ENCODE results near the gene NEUROG1. TPM values are rescaled to one million over a fixed set of nuclear protein-coding genes. Genes with fewer than 3 reads are reported as not detected.

Gene NEUROG1
- polyA plus RNA-seq, 4 donors, result not detected

Other genes with a start within 250 kb of the NEUROG1 start
- gene MACROH2A1, start 136.7 kb downstream of the NEUROG1 start, polyA plus RNA-seq (ENCODE audit: insufficient read length in 4 of 4), result 100 to 1,000 TPM; 189 to 265 (median 225) TPM
- gene DCANP1, start 88.6 kb downstream of the NEUROG1 start, polyA plus RNA-seq (ENCODE audit: insufficient read length in 4 of 4), result under 1 TPM in 2 of 4 donors, not detected in 2; 0.03 to 0.07 TPM
- under 1 TPM; 0.05 to 0.23 (median 0.21) TPM for gene TIFAB, start 83.6 kb downstream of the NEUROG1 start, polyA plus RNA-seq (ENCODE audit: insufficient read length in 4 of 4)
- 10 to 100 TPM; 24.9 to 45.0 (median 36.3) TPM for gene CXCL14, start 43.0 kb upstream of the NEUROG1 start, polyA plus RNA-seq (ENCODE audit: insufficient read length in 4 of 4)

All from left renal cortex interstitium (tissue), 4 donors.